H1 (cell line): Measurements from ENCODE around the gene ACHE. TPM values are rescaled to one million over a fixed set of nuclear protein-coding genes. Genes with fewer than 3 reads are reported as not detected.

ENCODE experiments used
- CTCF ChIA-PET: fragments of 300-600 bp; sonication (Branson Sonifier 250); formaldehyde crosslinking; loops from one replicate; lab custom pipeline; 2021; ENCODE audit not compliant: partially characterized antibody; lab: Charles Lee
- POLR2A ChIA-PET: fragments of 300-600 bp; sonication (Branson Sonifier 250); formaldehyde crosslinking; loops from one replicate; lab custom pipeline; 2021; ENCODE audit warnings: inconsistent platforms; ENCODE audit not compliant: partially characterized antibody; lab: Charles Lee
- DNase-seq, 2 experiments: peaks; one replicate each; pipeline versions ENCODE4 v3.0.0 to v3.0.0-alpha.2; 2010 to 2022; ENCODE audit warnings: low spot score in 2 of 2, low read depth in 1 of 2, mixed read lengths in 1 of 2
- FAIRE-seq: peaks from 2 replicates; lab custom pipeline; 2011; peaks lifted over from hg19 to GRCh38; lab: Jason Lieb, UNC
- H2AFZ ChIP-seq: 2 replicates; pipeline ENCODE4 v1.8.1; 2012; ENCODE audit warnings: low read length, inconsistent platforms
- H2AK5ac ChIP-seq: 2 replicates; pipeline ENCODE4 v1.6.1; 2013; ENCODE audit warnings: low read depth, low read length
- H2BK120ac ChIP-seq: replicated peaks from 2 replicates; pipeline ENCODE3; 2013; ENCODE audit warnings: low read depth, low read length, inconsistent platforms
- H2BK12ac ChIP-seq: 2 replicates; pipeline ENCODE4 v1.6.1; 2013; ENCODE audit warnings: low read depth, low read length
- H2BK15ac ChIP-seq: 2 replicates; pipeline ENCODE4 v1.6.1; 2013; ENCODE audit warnings: low read length
- H2BK20ac ChIP-seq: 2 replicates; pipeline ENCODE4 v1.6.1; 2013; ENCODE audit warnings: low read length
- H2BK5ac ChIP-seq: 2 replicates; pipeline ENCODE4 v1.6.1; 2013; ENCODE audit warnings: low read depth, low read length
- H3K14ac ChIP-seq: 2 replicates; pipeline ENCODE4 v1.6.1; 2013; ENCODE audit warnings: inconsistent platforms; ENCODE audit not compliant: insufficient read length
- H3K18ac ChIP-seq: 2 replicates; pipeline ENCODE4 v1.6.1; 2013; ENCODE audit warnings: low read length; ENCODE audit errors: extremely low read depth
- H3K23ac ChIP-seq: 2 replicates; pipeline ENCODE4 v1.6.1; 2013; ENCODE audit warnings: inconsistent platforms; ENCODE audit not compliant: insufficient read length
- H3K23me2 ChIP-seq: 2 replicates; pipeline ENCODE4 v1.6.1; 2013; ENCODE audit warnings: low read depth, low read length
- H3K27ac ChIP-seq: 2 replicates; pipeline ENCODE4 v1.6.1; 2011; ENCODE audit warnings: low read depth, low read length, inconsistent platforms
- H3K27me3 ChIP-seq, 4 experiments: replicated peaks in 1 of 4; 1 replicate in 1 of 4; 2 replicates in 3 of 4; pipeline versions ENCODE4 v1.6.1 to v1.8.1; 2011 to 2013; ENCODE audit warnings: low read length in 3 of 4, mild to moderate bottlenecking in 3 of 4, inconsistent platforms in 2 of 4, mixed read lengths in 2 of 4, moderate library complexity in 1 of 4; ENCODE audit not compliant: control insufficient read depth in 3 of 4, insufficient read depth in 3 of 4; ENCODE audit errors: extremely low read depth in 1 of 4
- H3K36me3 ChIP-seq, 4 experiments: 2 replicates each; pipeline versions ENCODE4 v1.6.1 to v1.8.1; 2011 to 2013; ENCODE audit warnings: mild to moderate bottlenecking in 4 of 4, low read length in 3 of 4, moderate library complexity in 2 of 4, control low read depth in 1 of 4, inconsistent platforms in 1 of 4; ENCODE audit not compliant: insufficient read depth in 4 of 4, control insufficient read depth in 2 of 4
- H3K4ac ChIP-seq: replicated peaks from 2 replicates; pipeline ENCODE3; 2013; ENCODE audit warnings: low read length, low read depth, mixed read lengths, inconsistent platforms; ENCODE audit not compliant: insufficient read length
- H3K4me1 ChIP-seq, 4 experiments: replicated peaks in 1 of 4; 1 replicate in 1 of 4; 2 replicates in 3 of 4; pipeline versions ENCODE4 v1.6.1 to v1.8.1; 2011 to 2013; ENCODE audit warnings: low read length in 3 of 4, inconsistent platforms in 2 of 4, mixed read lengths in 1 of 4; ENCODE audit not compliant: insufficient read depth in 4 of 4, control insufficient read depth in 3 of 4
- H3K4me2 ChIP-seq, 2 experiments: 2 replicates each; pipeline versions ENCODE4 v1.6.1 to v1.8.1; 2011 to 2013; ENCODE audit warnings: low read depth in 2 of 2, low read length in 2 of 2, control low read depth in 1 of 2, inconsistent platforms in 1 of 2, mild to moderate bottlenecking in 1 of 2; ENCODE audit not compliant: insufficient read depth in 1 of 2
- H3K4me3 ChIP-seq, 4 experiments: fragments of 200-600, 300-600 bp in 1 of 4; sonication (generic), shearing (Covaris generic), sonication (Bioruptor Twin) in 1 of 4; 2 replicates each; pipeline versions ENCODE4 v1.5.1 to v1.8.1; 2011 to 2016; ENCODE audit warnings: low read length in 4 of 4, low read depth in 3 of 4, control low read depth in 2 of 4, inconsistent platforms in 2 of 4, mild to moderate bottlenecking in 2 of 4, mixed read lengths in 1 of 4, moderate library complexity in 1 of 4; ENCODE audit not compliant: insufficient read depth in 2 of 4; ENCODE audit errors: extremely low read depth in 1 of 4
- H3K56ac ChIP-seq: replicated peaks from 2 replicates; pipeline ENCODE3; 2013; ENCODE audit warnings: low read depth, mild to moderate bottlenecking, mixed read lengths, low read length, inconsistent platforms; ENCODE audit not compliant: insufficient read length
- H3K79me1 ChIP-seq: 2 replicates; pipeline ENCODE4 v1.6.1; 2013; ENCODE audit warnings: low read depth, low read length, control low read depth
- H3K79me2 ChIP-seq, 2 experiments: 2 replicates each; pipeline versions ENCODE4 v1.6.1 to v1.8.1; 2012 to 2013; ENCODE audit warnings: low read length in 2 of 2, mild to moderate bottlenecking in 2 of 2, inconsistent platforms in 1 of 2; ENCODE audit not compliant: insufficient read depth in 2 of 2, control insufficient read depth in 1 of 2
- H3K9ac ChIP-seq, 4 experiments: replicated peaks in 1 of 4; 1 replicate in 1 of 4; 2 replicates in 3 of 4; pipeline versions ENCODE4 v1.6.1 to v1.8.1; 2011 to 2013; ENCODE audit warnings: low read depth in 3 of 4, low read length in 3 of 4, control low read depth in 2 of 4, mild to moderate bottlenecking in 2 of 4, moderate library complexity in 2 of 4, inconsistent platforms in 1 of 4; ENCODE audit errors: extremely low read depth in 1 of 4
- H3K9me3 ChIP-seq, 2 experiments: 2 replicates each; pipeline versions ENCODE4 v1.6.1 to v1.8.1; 2012 to 2013; ENCODE audit warnings: mild to moderate bottlenecking in 2 of 2, moderate library complexity in 2 of 2, control low read depth in 1 of 2, inconsistent platforms in 1 of 2, low read depth in 1 of 2, low read length in 1 of 2, mixed read lengths in 1 of 2; ENCODE audit not compliant: insufficient read depth in 2 of 2
- H4K20me1 ChIP-seq, 2 experiments: replicated peaks in 1 of 2; 2 replicates each; pipeline versions ENCODE3 to v1.8.1; 2011 to 2013; ENCODE audit warnings: inconsistent platforms in 2 of 2, low read length in 2 of 2, mild to moderate bottlenecking in 1 of 2; ENCODE audit not compliant: insufficient read depth in 2 of 2, control insufficient read depth in 1 of 2
- H4K5ac ChIP-seq: 2 replicates; pipeline ENCODE4 v1.6.1; 2013; ENCODE audit warnings: low read length, low read depth, mixed read lengths, inconsistent platforms; ENCODE audit not compliant: insufficient read length
- H4K8ac ChIP-seq: 2 replicates; pipeline ENCODE4 v1.8.0; 2013; ENCODE audit warnings: mild to moderate bottlenecking, moderate library complexity, low read length, inconsistent platforms; ENCODE audit not compliant: insufficient read depth; ENCODE audit errors: extremely low read depth
- H4K91ac ChIP-seq: replicated peaks from 2 replicates; pipeline ENCODE3; 2013; ENCODE audit warnings: low read length, mixed read lengths, inconsistent platforms; ENCODE audit not compliant: insufficient read length
- CBX5 ChIP-seq: fragments of 300-800, 300-1000 bp; sonication (generic); IDR thresholded peaks from 2 replicates; pipeline ENCODE4 v1.7.1; 2016; ENCODE audit warnings: antibody characterized with exemption, low read length, low read depth
- GABPA ChIP-seq: IDR thresholded peaks from 2 replicates; pipeline ENCODE4 v1.6.1; 2011; ENCODE audit warnings: mild to moderate bottlenecking, low read length, moderate library complexity, borderline replicate concordance; ENCODE audit not compliant: insufficient read depth
- PHF8 ChIP-seq: fragments of 200-600 bp; sonication (generic); conservative IDR thresholded peaks from 2 replicates; pipeline ENCODE4 v1.7.1; 2012; ENCODE audit warnings: low read depth, mild to moderate bottlenecking, inconsistent platforms, low read length, moderate library complexity
- POU5F1 ChIP-seq: IDR thresholded peaks from 2 replicates; pipeline ENCODE4 v1.6.1; 2011; ENCODE audit warnings: low read depth, mild to moderate bottlenecking, low read length, moderate library complexity
- SAP30 ChIP-seq: fragments of 300-600 bp; sonication (generic); IDR thresholded peaks from 2 replicates; pipeline ENCODE4 v1.7.1; 2012; ENCODE audit warnings: low read length, moderate library complexity, mild to moderate bottlenecking, inconsistent platforms; ENCODE audit not compliant: insufficient read depth, insufficient replicate concordance
- SP1 ChIP-seq: IDR thresholded peaks from 2 replicates; pipeline ENCODE4 v1.6.1; 2011; ENCODE audit warnings: low read depth, low read length
- WGBS, 2 experiments: shearing (Covaris generic) in 1 of 2; methylation state at CpG; one replicate each; pipeline versions ENCODE4 v1.1.6 to v1.1.7; 2013 to 2015; ENCODE audit warnings: low lambda C conversion rate in 2 of 2, mixed read lengths in 2 of 2, inconsistent platforms in 1 of 2, low coverage in 1 of 2, missing lambda C conversion rate in 1 of 2; ENCODE audit not compliant: insufficient replicate concordance in 2 of 2, insufficient coverage in 1 of 2, insufficient read length in 1 of 2; ENCODE audit errors: extremely low coverage in 1 of 2, missing lambda C conversion rate in 1 of 2; 5-methylcytosine and 5-hydroxymethylcytosine counted together
- polyA plus RNA-seq, 7 experiments: library from polyadenylated mRNA; depleted of rRNA in 3 of 7; stranded (reverse) in 5 of 7; unstranded in 2 of 7; fragments of >200 nt in 5 of 7; fragments of 200-250 nt in 2 of 7; gene quantifications; 1 replicate in 5 of 7; 2 replicates in 1 of 7; 4 replicates in 1 of 7; pipeline versions ENCODE4 v1.2.1 to v1.2.3, GENCODE V29; 2011 to 2013; ENCODE audit warnings: missing spikeins in 2 of 7, mixed read lengths in 2 of 7
- total RNA-seq: library from RNA; stranded (reverse); fragmentation: NEBNext Ultra II Directional; extraction: Animal tissue kit (Norgen Biotek cat#: 25700); gene quantifications from 2 replicates; pipeline ENCODE4 v1.2.1, GENCODE V29; 2021

ACHE gene
- total and polyA plus RNA-seq, 2 of the 8 experiments (the other 6 are each of a cell fraction or from before 2014, with no cell fraction given), result 1.4 to 4.3 TPM

- Histone ChIP-seq H3K23ac (peak within 1 kb of the TSS; percentile 40), H3K14ac (peak within 1 kb of the TSS; percentile 81), H3K4me3 (peak within 1 kb of the TSS; percentile 75 to 91 (median 78)), H2AFZ (no peak within 1 kb of the TSS), H3K9me3 (no peaks in the 10 kb centered on the region; a peak in 1 of 4 replicates), H3K4me2 (peak within 1 kb of the TSS; percentile 91 to 96), H3K79me2 (peaks cover 0 to 25% of the 10 kb centered on the region in 2 experiments; a peak in 2 of 4 replicates), H3K18ac (peak within 1 kb of the TSS; percentile 98), H3K23me2 (peaks cover 20% of the 10 kb centered on the region; the same call in 1 of the 2 replicates), H2BK120ac (no peak within 1 kb of the TSS), H3K9ac (peak within 1 kb of the TSS; percentile 86 to 92 (median 88)), H4K91ac (peak within 1 kb of the TSS; percentile 90), H2BK15ac (peak within 1 kb of the TSS; percentile 94; the same call in 1 of the 2 replicates), H3K27me3 (peaks cover 0 to 8% (median under 1%) of the 10 kb centered on the region in 4 experiments; a peak in 3 of 7 replicates), H4K5ac (peak within 1 kb of the TSS; percentile 92), H3K36me3 (peaks cover 28 to 48% (median 38%) of the 10 kb centered on the region in 4 experiments), H2BK12ac (peak within 1 kb of the TSS; percentile 71; the same call in 1 of the 2 replicates), H3K27ac (peak within 1 kb of the TSS; percentile 86), H4K20me1 (peaks cover 15 to 17% of the 10 kb centered on the region in 2 experiments), H2BK20ac (no peak within 1 kb of the TSS), H3K79me1 (peaks cover 14% of the 10 kb centered on the region), H4K8ac (peak within 1 kb of the TSS; percentile 87), H2AK5ac (no peak within 1 kb of the TSS; the same call in 1 of the 2 replicates), H3K4me1 (peaks cover 0 to 20% (median 5%) of the 10 kb centered on the region in 4 experiments; a peak in 6 of 7 replicates), H2BK5ac (peak within 1 kb of the TSS; percentile 99), H3K56ac (peak within 1 kb of the TSS; percentile 78), H3K4ac (peak within 1 kb of the TSS; percentile 98)
- DNase-seq (peak in 1 of 2 experiments; percentile 82), FAIRE-seq (no peak)
- ChIA-PET POLR2A (interaction anchor here (0.5 to 10.1 kb wide), 32 partner anchors 10 to 1537 kb away, joined by 3 to 313 read pairs (median 4); partner anchors contain the start of genes AP1S1, MUC3A, POP7 and SLC12A9), CTCF (interaction anchor here (0.6 to 1.7 kb wide), 15 partner anchors 11 to 495 kb away, joined by 3 to 6 read pairs (median 3); partner anchors contain the start of genes POP7 and SLC12A9)
- WGBS, 2 experiments, result 2% methylated on average over 38 of the region's 73 CpGs; no CpG with 5 or more reads in 1 of the 2 experiments
- no peak for TF ChIP-seq POU5F1
- peak; percentile 85 for TF ChIP-seq PHF8
- no peak for TF ChIP-seq GABPA
- TF ChIP-seq CBX5, result no peak
- TF ChIP-seq SAP30, result no peak
- TF ChIP-seq SP1, result no peak
Observed at GRCh38 chr7:100888988-100889750, 6.5 kb downstream of the ACHE start, which contains the start of gene UFSP1. Gene UFSP1, minus strand, starts transcription at chr7:100889715. Its CDS starts 444 bp downstream, at chr7:100889271.
